Fibroblast of gingiva (primary cell): ENCODE data around the gene SF3A1.

Experiments used
- DNase-seq: peaks from one replicate; pipeline ENCODE4 v3.0.0-alpha.2; 2011; ENCODE audit warnings: low read depth

SF3A1 gene

GRCh38 chr22:30386960-30387827, 30.5 kb upstream of the SF3A1 start, which contains the start of gene RNF215:
RNF215 (minus strand) TSS chr22:30387411; CDS start chr22:30387313, 98 bp downstream.
- DNase-seq = peak; percentile 62

- no peak for DNase-seq
Observed at GRCh38 chr22:30386608-30386959, 29.9 kb upstream of the SF3A1 start.

- DNase-seq = no peak
Observed at GRCh38 chr22:30385942-30386341, 29.2 kb upstream of the SF3A1 start.

GRCh38 chr22:30383061-30383460, 26.4 kb upstream of the SF3A1 start:
- no peak for DNase-seq

GRCh38 chr22:30382340-30382739, 25.6 kb upstream of the SF3A1 start:
- no peak for DNase-seq

GRCh38 chr22:30381264-30381663, 24.6 kb upstream of the SF3A1 start:
- DNase-seq = no peak

- no peak for DNase-seq
Observed at GRCh38 chr22:30380011-30380410, 23.3 kb upstream of the SF3A1 start.

- no peak for DNase-seq
Observed at GRCh38 chr22:30375312-30375849, 18.7 kb upstream of the SF3A1 start.

- no peak for DNase-seq
Observed at GRCh38 chr22:30373331-30374325, 16.9 kb upstream of the SF3A1 start.

- DNase-seq = no peak
Observed at GRCh38 chr22:30372915-30373314, 16.2 kb upstream of the SF3A1 start.

- no peak for DNase-seq
Observed at GRCh38 chr22:30371981-30372380, 15.3 kb upstream of the SF3A1 start.

- no peak for DNase-seq
Observed at GRCh38 chr22:30371321-30371720, 14.6 kb upstream of the SF3A1 start.

- DNase-seq = no peak
Observed at GRCh38 chr22:30370641-30371230, 14.0 kb upstream of the SF3A1 start.

GRCh38 chr22:30368420-30368819, 11.7 kb upstream of the SF3A1 start:
- no peak for DNase-seq

- DNase-seq = no peak
Observed at GRCh38 chr22:30365891-30366290, 9.2 kb upstream of the SF3A1 start.

- no peak for DNase-seq
Observed at GRCh38 chr22:30362651-30363281, 6.1 kb upstream of the SF3A1 start.

- no peak for DNase-seq
Observed at GRCh38 chr22:30361916-30362650, 5.4 kb upstream of the SF3A1 start.

- DNase-seq = no peak
Observed at GRCh38 chr22:30358541-30358940, 1.8 kb upstream of the SF3A1 start.

GRCh38 chr22:30357650-30358215, 1.0 kb upstream of the SF3A1 start:
- no peak for DNase-seq

GRCh38 chr22:30357236-30357570, 509 bp upstream of the SF3A1 start:
- no peak for DNase-seq

GRCh38 chr22:30354644-30355043, 2.0 kb downstream of the SF3A1 start:
- no peak for DNase-seq
